PFSK-1 (cell line): Measurements from ENCODE around the gene RFFL.

Experiments used
- SIN3A ChIP-seq: IDR thresholded peaks from 2 replicates; pipeline ENCODE4 v1.6.1; 2012; ENCODE audit warnings: mild to moderate bottlenecking, low read length, moderate library complexity, borderline replicate concordance; ENCODE audit not compliant: insufficient read depth
- TAF1 ChIP-seq: IDR thresholded peaks from 2 replicates; pipeline ENCODE4 v1.6.1; 2012; ENCODE audit warnings: low read length, control low read depth, borderline replicate concordance; ENCODE audit not compliant: insufficient read depth

DNA sequence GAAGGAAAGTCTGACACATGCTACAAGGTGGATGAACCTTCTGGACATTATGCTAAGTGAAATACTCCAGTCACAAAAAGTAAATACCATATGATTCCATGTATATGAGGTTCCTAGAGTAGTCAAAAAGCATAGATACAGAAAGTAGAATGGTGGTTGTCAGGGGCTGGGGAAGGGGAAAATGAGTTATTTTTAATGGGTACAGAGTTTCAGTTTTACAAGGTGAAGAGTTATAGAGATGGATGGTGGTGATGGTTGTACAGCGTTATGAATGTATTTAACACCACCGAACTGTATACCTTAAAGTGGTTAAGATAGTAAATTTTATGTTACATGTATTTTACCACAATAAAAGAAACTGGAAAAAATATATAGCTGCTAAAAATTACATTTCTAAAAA is 38.2 kb upstream of the RFFL start:
- TF ChIP-seq SIN3A: no peak
- TF ChIP-seq TAF1: no peak
